Eye (tissue), 1 donor: Measurements from ENCODE around the gene VPS11.

ENCODE experiments used
- DNase-seq: peaks from one replicate; pipeline ENCODE4 v3.0.0-alpha.2; 2015

The VPS11 gene

GRCh38 chr11:119126675-119127268, 59.2 kb downstream of the VPS11 start:
- DNase-seq: no peak

- DNase-seq: no peak
Measured at GRCh38 chr11:119130662-119131061, 63.0 kb downstream of the VPS11 start.
